H1 (cell line): ENCODE measurements around the gene ACYP2. TPM values are rescaled to one million over a fixed set of nuclear protein-coding genes. Genes with fewer than 3 reads are reported as not detected.

Source experiments
- CHD2 ChIP-seq: IDR thresholded peaks from 2 replicates; pipeline ENCODE4 v1.6.1; 2012; ENCODE audit warnings: low read length, improper control_type of control experiment
- HDAC6 ChIP-seq: IDR thresholded peaks from one replicate; pipeline ENCODE4 v1.7.1; 2012; ENCODE audit warnings: low read depth, mild to moderate bottlenecking, inconsistent platforms, low read length, moderate library complexity
- PHF8 ChIP-seq: fragments of 200-600 bp; sonication (generic); conservative IDR thresholded peaks from 2 replicates; pipeline ENCODE4 v1.7.1; 2012; ENCODE audit warnings: low read depth, mild to moderate bottlenecking, inconsistent platforms, low read length, moderate library complexity
- POLR2AphosphoS5 ChIP-seq: IDR thresholded peaks from 2 replicates; pipeline ENCODE4 v1.6.1; 2011; ENCODE audit warnings: low read depth, low read length
- SIRT6 ChIP-seq: IDR thresholded peaks from one replicate; pipeline ENCODE4 v1.7.1; 2012; ENCODE audit warnings: low read length, inconsistent platforms
- polyA plus RNA-seq, 7 experiments: library from polyadenylated mRNA; depleted of rRNA in 3 of 7; stranded (reverse) in 5 of 7; unstranded in 2 of 7; fragments of >200 nt in 5 of 7; fragments of 200-250 nt in 2 of 7; gene quantifications; 1 replicate in 5 of 7; 2 replicates in 1 of 7; 4 replicates in 1 of 7; pipeline versions ENCODE4 v1.2.1 to v1.2.3, GENCODE V29; 2011 to 2013; ENCODE audit warnings: missing spikeins in 2 of 7, mixed read lengths in 2 of 7
- total RNA-seq: library from RNA; stranded (reverse); fragmentation: NEBNext Ultra II Directional; extraction: Animal tissue kit (Norgen Biotek cat#: 25700); gene quantifications from 2 replicates; pipeline ENCODE4 v1.2.1, GENCODE V29; 2021

The ACYP2 gene
- total and polyA plus RNA-seq, 2 of the 8 experiments (the other 6 are each of a cell fraction or from before 2014, with no cell fraction given): 3.4 to 4.4 TPM

- no peak for TF ChIP-seq PHF8
- no peak for TF ChIP-seq POLR2AphosphoS5
- TF ChIP-seq CHD2: no peak
- no peak for TF ChIP-seq SIRT6
- no peak for TF ChIP-seq HDAC6
Observed at GRCh38 chr2:54260241-54260595, 144.8 kb downstream of the ACYP2 start (continued).
